DND-41 (cell line): ENCODE results near the gene LGALSL.

ENCODE experiments used
- ATAC-seq: fragments of 200-7000 bp; cut with Tn5 transposase; 3 replicates; pipeline ENCODE4 v1.9.1; 2021; ENCODE audit warnings: low read depth; ENCODE audit not compliant: insufficient read depth
- DNase-seq: peaks from one replicate; pipeline ENCODE4 v3.0.0-alpha.2; 2020
- H2AFZ ChIP-seq: 2 replicates; pipeline ENCODE4 v1.6.0; 2012; ENCODE audit warnings: low read depth, low read length
- H3K27ac ChIP-seq: 2 replicates; pipeline ENCODE4 v1.5.1; 2012; ENCODE audit warnings: low read length, inconsistent platforms
- H3K27me3 ChIP-seq: fragments of 200-600 bp; sonication (generic); 2 replicates; pipeline ENCODE4 v1.6.0; 2012; ENCODE audit warnings: low read length, mild to moderate bottlenecking, inconsistent platforms; ENCODE audit not compliant: insufficient read depth, poor library complexity
- H3K36me3 ChIP-seq: 2 replicates; pipeline ENCODE4 v1.5.1; 2012; ENCODE audit warnings: low read length, inconsistent platforms; ENCODE audit not compliant: insufficient read depth
- H3K4me1 ChIP-seq: 2 replicates; pipeline ENCODE4 v1.5.1; 2012; ENCODE audit warnings: mild to moderate bottlenecking, low read length; ENCODE audit not compliant: insufficient read depth
- H3K4me2 ChIP-seq: 2 replicates; pipeline ENCODE4 v1.6.0; 2012; ENCODE audit warnings: mild to moderate bottlenecking, moderate library complexity, low read length, inconsistent platforms; ENCODE audit not compliant: insufficient read depth
- H3K4me3 ChIP-seq, 2 experiments: fragments of 200-600 bp in 1 of 2; shearing (Covaris generic) in 1 of 2; 2 replicates each; pipeline ENCODE4 v1.5.1; 2012 to 2016; ENCODE audit warnings: inconsistent platforms in 2 of 2, low read length in 2 of 2, mild to moderate bottlenecking in 2 of 2, low read depth in 1 of 2, moderate library complexity in 1 of 2
- H3K79me2 ChIP-seq: 2 replicates; pipeline ENCODE4 v1.6.0; 2012; ENCODE audit warnings: low read length, inconsistent platforms; ENCODE audit not compliant: insufficient read depth
- H3K9ac ChIP-seq: 2 replicates; pipeline ENCODE4 v1.6.0; 2012; ENCODE audit warnings: low read depth, mild to moderate bottlenecking, inconsistent platforms, low read length, moderate library complexity
- H3K9me3 ChIP-seq: 2 replicates; pipeline ENCODE4 v1.5.1; 2012; ENCODE audit warnings: low read length, moderate library complexity, mild to moderate bottlenecking, inconsistent platforms; ENCODE audit not compliant: insufficient read depth, severe bottlenecking
- H4K20me1 ChIP-seq: 2 replicates; pipeline ENCODE4 v1.6.0; 2012; ENCODE audit warnings: low read length; ENCODE audit not compliant: insufficient read depth
- CTCF ChIP-seq: IDR thresholded peaks from 2 replicates; pipeline ENCODE4 v1.5.1; 2012; ENCODE audit warnings: borderline replicate concordance, low read length, moderate library complexity, mild to moderate bottlenecking; ENCODE audit not compliant: poor library complexity, severe bottlenecking; ENCODE audit errors: extremely low read depth
- EZH2 ChIP-seq: IDR thresholded peaks from 3 replicates; pipeline ENCODE4 v1.6.1; 2012; ENCODE audit warnings: borderline replicate concordance, low read depth, mild to moderate bottlenecking, moderate library complexity, low read length, inconsistent platforms; ENCODE audit not compliant: severe bottlenecking

Gene LGALSL

GRCh38 chr2:64482243-64482642 lies 28.3 kb downstream of the LGALSL start:
- no peak for TF ChIP-seq CTCF
- TF ChIP-seq EZH2 = no peak
- Histone ChIP-seq H3K27me3 (peaks cover 22% of the 10 kb centered on the region), H3K9ac (no peak overlapping the region), H4K20me1 (no peaks in the 10 kb centered on the region), H3K36me3 (no peaks in the 10 kb centered on the region), H3K4me2 (no peak overlapping the region), H3K4me1 (no peaks in the 10 kb centered on the region), H3K27ac (no peak overlapping the region), H3K4me3 (no peak overlapping the region), H3K9me3 (no peaks in the 10 kb centered on the region), H3K79me2 (no peaks in the 10 kb centered on the region), H2AFZ (no peak overlapping the region)
- ATAC-seq = no peak
- DNase-seq = no peak

GRCh38 chr2:64482765-64483504 lies 29.0 kb downstream of the LGALSL start:
- Histone ChIP-seq H3K27ac (no peak overlapping the region), H3K9me3 (no peaks in the 10 kb centered on the region), H2AFZ (no peak overlapping the region), H3K36me3 (no peaks in the 10 kb centered on the region), H3K9ac (no peak overlapping the region), H3K4me2 (no peak overlapping the region), H4K20me1 (no peaks in the 10 kb centered on the region), H3K4me1 (no peaks in the 10 kb centered on the region), H3K79me2 (no peaks in the 10 kb centered on the region), H3K27me3 (peaks cover 22% of the 10 kb centered on the region), H3K4me3 (no peak overlapping the region)
- no peak for DNase-seq
- TF ChIP-seq CTCF = no peak
- no peak for TF ChIP-seq EZH2
- no peak for ATAC-seq

GRCh38 chr2:64485331-64485730 lies 31.4 kb downstream of the LGALSL start:
- DNase-seq = no peak
- no peak overlapping the region for H3K9ac ChIP-seq
- no peak overlapping the region for H3K4me3 ChIP-seq
- H2AFZ ChIP-seq = no peak overlapping the region
- H3K27ac ChIP-seq = no peak overlapping the region
- peaks cover 3% of the 10 kb centered on the region for H3K4me1 ChIP-seq
- H3K4me2 ChIP-seq = no peak overlapping the region
- TF ChIP-seq EZH2 (no peak), CTCF (no peak)
- no peaks in the 10 kb centered on the region for H3K79me2 ChIP-seq
- peaks cover 4% of the 10 kb centered on the region; the same call in 1 of the 2 replicates for H4K20me1 ChIP-seq
- no peak for ATAC-seq
- H3K27me3 ChIP-seq = peaks cover 21% of the 10 kb centered on the region
- no peaks in the 10 kb centered on the region for H3K9me3 ChIP-seq
- H3K36me3 ChIP-seq = no peaks in the 10 kb centered on the region

- Histone ChIP-seq H3K27ac (no peak overlapping the region), H3K4me1 (peaks cover 3% of the 10 kb centered on the region), H3K9me3 (no peaks in the 10 kb centered on the region), H4K20me1 (peaks cover 4% of the 10 kb centered on the region; the same call in 1 of the 2 replicates), H3K4me2 (no peak overlapping the region), H3K4me3 (no peak overlapping the region), H3K9ac (no peak overlapping the region), H3K27me3 (peaks cover 21% of the 10 kb centered on the region), H3K36me3 (no peaks in the 10 kb centered on the region), H2AFZ (no peak overlapping the region), H3K79me2 (no peaks in the 10 kb centered on the region)
- no peak for ATAC-seq
- DNase-seq = no peak
- TF ChIP-seq CTCF (no peak), EZH2 (no peak)
These were observed 32.0 kb downstream of the LGALSL start for GRCh38 chr2:64485961-64486360.
